ENCODE results near the gene OR2T6.
"Not testable (repeated sequence)": the region's sequence is repeated elsewhere in the genome, so short reads cannot be mapped to it uniquely, and the experiment has no call there.

OR2T6 gene

GRCh38 chr1:248375446-248375845 lies at the start of gene OR2T6:
Gene OR2T6 (plus strand): TSS chr1:248375746. CDS start chr1:248387609, 11,863 bp downstream.
- DNase-seq = no peak

- DNase-seq = no peak
Observed at GRCh38 chr1:248343451-248343850, 32.1 kb upstream of the OR2T6 start.

GRCh38 chr1:248348475-248348874 lies 27.1 kb upstream of the OR2T6 start, which contains the start of gene OR14C36:
Gene OR14C36 (plus strand): TSS chr1:248348775. CDS start chr1:248348775, 0 bp downstream.
- DNase-seq = no peak

GRCh38 chr1:248359415-248359814 lies 16.1 kb upstream of the OR2T6 start:
- no peak for DNase-seq

GRCh38 chr1:248361121-248361715 lies 14.3 kb upstream of the OR2T6 start, which contains the start of gene OR2T4:
Gene OR2T4 (plus strand): TSS chr1:248361665. CDS start chr1:248361665, 0 bp downstream.
- DNase-seq = no peak

- no peak for DNase-seq
Observed at GRCh38 chr1:248366609-248367008, 8.9 kb upstream of the OR2T6 start.

GRCh38 chr1:248372394-248372793 lies 3.2 kb upstream of the OR2T6 start:
- no peak for DNase-seq

- no peak for DNase-seq
Observed at GRCh38 chr1:248373761-248374160, 1.8 kb upstream of the OR2T6 start.

- DNase-seq = no peak
Observed at GRCh38 chr1:248376916-248377315, 1.4 kb downstream of the OR2T6 start.

- DNase-seq = no peak
Observed at GRCh38 chr1:248380854-248381253, 5.3 kb downstream of the OR2T6 start.

- no peak for DNase-seq
Observed at GRCh38 chr1:248388426-248388825, 12.9 kb downstream of the OR2T6 start.

GRCh38 chr1:248393050-248393449 lies 17.5 kb downstream of the OR2T6 start:
- DNase-seq = no peak

- no peak for DNase-seq
Observed at GRCh38 chr1:248402748-248403147, 27.2 kb downstream of the OR2T6 start, which contains the start of gene OR2T1. Gene OR2T1 (plus strand): TSS chr1:248403048. CDS start chr1:248406148, 3,100 bp downstream.

GRCh38 chr1:248404024-248404423 lies 28.5 kb downstream of the OR2T6 start:
- DNase-seq = no peak

- no peak for DNase-seq
Observed at GRCh38 chr1:248406721-248407692, 31.5 kb downstream of the OR2T6 start.

GRCh38 chr1:248416226-248416625 lies 40.7 kb downstream of the OR2T6 start:
- DNase-seq = no peak

GRCh38 chr1:248417854-248418253 lies 42.3 kb downstream of the OR2T6 start:
- DNase-seq = no peak

- DNase-seq = no peak
Observed at GRCh38 chr1:248421384-248421783, 45.8 kb downstream of the OR2T6 start.

- not testable (repeated sequence) for DNase-seq
Observed at GRCh38 chr1:248427526-248428191, 52.1 kb downstream of the OR2T6 start.

- DNase-seq = not testable (repeated sequence)
Observed at GRCh38 chr1:248428192-248428533, 52.6 kb downstream of the OR2T6 start.

GRCh38 chr1:248431683-248432082 lies 56.1 kb downstream of the OR2T6 start:
- DNase-seq = not testable (repeated sequence)

GRCh38 chr1:248432201-248432600 lies 56.7 kb downstream of the OR2T6 start:
- DNase-seq = not testable (repeated sequence)

GRCh38 chr1:248433811-248434415 lies 58.4 kb downstream of the OR2T6 start:
- not testable (repeated sequence) for DNase-seq
